Loucy (cell line): Measurements from ENCODE around the gene ST6GAL1.

Experiments
- CTCF ChIP-seq: fragments of 200-600 bp; sonication (generic); conservative IDR thresholded peaks from 2 replicates; pipeline ENCODE4 v1.5.1; 2014; ENCODE audit warnings: mild to moderate bottlenecking, antibody characterized with exemption, low read length
- EZH2phosphoT487 ChIP-seq: fragments of 200-600 bp; IDR thresholded peaks from 2 replicates; pipeline ENCODE4 v1.6.1; 2018; ENCODE audit warnings: antibody characterized with exemption, mild to moderate bottlenecking, moderate library complexity, borderline replicate concordance

GRCh38 chr3:186994000-186994955 is 64.0 kb downstream of the ST6GAL1 start:
- TF ChIP-seq CTCF (no peak), EZH2phosphoT487 (no peak)
